ENCODE data around the gene BSPRY. TPM values are rescaled to one million over a fixed set of nuclear protein-coding genes. Genes with fewer than 3 reads are reported as not detected.

Gene BSPRY
- total and polyA plus RNA-seq, 2 of the 13 experiments (the other 11 are each of a cell fraction or from before 2014, with no cell fraction given): 0.09 to 0.26 TPM

GRCh38 chr9:113376634-113377567 is 27.6 kb downstream of the BSPRY start, which contains the start of gene HDHD3 (continued):
- TF ChIP-seq AHDC1 (CRISPR knock-in tag; IDR thresholded peaks at IDR 0.05; ENCODE audit: borderline replicate concordance) (0 out of 2 replicates have a peak, but pooled peaks have one; percentile 19), HDAC1 (CRISPR knock-in tag; IDR thresholded peaks at IDR 0.05) (peak; percentile 76), HNRNPUL1 (IDR thresholded peaks at IDR 0.05; ENCODE audit: low read depth, low read length) (no peak), BCLAF1 (IDR thresholded peaks at IDR 0.05) (no peak), DMAP1 (CRISPR knock-in tag; IDR thresholded peaks at IDR 0.05) (peak; percentile 36; the same call in 1 of the 2 replicates), IRF2 (CRISPR knock-in tag; IDR thresholded peaks at IDR 0.05) (no peak; the same call in 1 of the 2 replicates), NR2F6 (IDR thresholded peaks at IDR 0.05) (no peak; the same call in 1 of the 2 replicates), NR2F6 (CRISPR knock-in tag; IDR thresholded peaks at IDR 0.05) (peak; percentile 43; the same call in 1 of the 2 replicates), ZNF672 (CRISPR knock-in tag; IDR thresholded peaks at IDR 0.05) (0 out of 2 replicates have a peak, but pooled peaks have one; percentile 36), ZNF513 (CRISPR knock-in tag; conservative IDR thresholded peaks at IDR 0.05) (no peak), ZNF670 (CRISPR knock-in tag; IDR thresholded peaks at IDR 0.05; ENCODE audit: borderline replicate concordance) (peak; percentile 76; the same call in 1 of the 2 replicates), ZSCAN29 (CRISPR knock-in tag; conservative IDR thresholded peaks at IDR 0.05) (no peak), ZFP37 (CRISPR knock-in tag; IDR thresholded peaks at IDR 0.05; ENCODE audit: borderline replicate concordance) (no peak), MATR3 (CRISPR knock-in tag; IDR thresholded peaks at IDR 0.05) (no peak), FOXA3 (CRISPR knock-in tag; IDR thresholded peaks at IDR 0.05) (0 out of 2 replicates have a peak, but pooled peaks have one; percentile 6), GTF2F1 (IDR thresholded peaks at IDR 0.05; ENCODE audit: low read length) (no peak), THAP8 (CRISPR knock-in tag; IDR thresholded peaks at IDR 0.05; ENCODE audit: borderline replicate concordance) (0 out of 2 replicates have a peak, but pooled peaks have one; percentile 74), CCDC6 (CRISPR knock-in tag; IDR thresholded peaks at IDR 0.05) (0 out of 2 replicates have a peak, but pooled peaks have one; percentile 43), PHB2 (IDR thresholded peaks at IDR 0.05; ENCODE audit: partially characterized antibody) (no peak)
